Putamen (tissue), 1 donor: ENCODE measurements around the gene METTL25B.

Experiments used
- DNase-seq: peaks from one replicate; pipeline ENCODE4 v3.0.0-alpha.2; 2016; ENCODE audit warnings: low spot score

The METTL25B gene

GRCh38 chr1:156727926-156728598 lies at the start of gene METTL25B:
TSS of gene METTL25B (plus strand) at chr1:156728469. CDS start at chr1:156729105, 636 bp downstream.
- peak; percentile 82 for DNase-seq

DNA sequence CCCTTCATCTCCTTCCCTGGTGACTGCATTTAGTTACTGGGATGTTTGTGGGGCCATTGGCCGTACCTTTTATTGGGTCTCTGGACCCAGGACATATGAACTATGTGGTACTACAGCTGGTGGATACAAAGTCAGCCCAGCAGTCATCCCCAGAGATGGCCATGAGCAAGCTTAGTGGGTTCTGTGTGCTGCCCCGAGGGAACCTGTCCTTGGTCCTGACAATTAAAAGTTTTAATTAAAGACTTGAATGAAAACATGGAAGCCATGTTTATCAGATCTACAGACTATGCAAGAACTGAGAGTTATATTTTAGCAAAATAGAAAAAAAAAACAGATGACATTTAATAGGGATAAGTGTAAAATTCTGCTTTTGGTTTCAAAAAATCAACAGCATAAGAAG lies 48.2 kb upstream of the METTL25B start:
- no peak for DNase-seq

- DNase-seq, result no peak
Observed at GRCh38 chr1:156681196-156681960, 46.9 kb upstream of the METTL25B start.

- DNase-seq, result no peak
Observed at GRCh38 chr1:156682166-156682890, 45.9 kb upstream of the METTL25B start.

DNA sequence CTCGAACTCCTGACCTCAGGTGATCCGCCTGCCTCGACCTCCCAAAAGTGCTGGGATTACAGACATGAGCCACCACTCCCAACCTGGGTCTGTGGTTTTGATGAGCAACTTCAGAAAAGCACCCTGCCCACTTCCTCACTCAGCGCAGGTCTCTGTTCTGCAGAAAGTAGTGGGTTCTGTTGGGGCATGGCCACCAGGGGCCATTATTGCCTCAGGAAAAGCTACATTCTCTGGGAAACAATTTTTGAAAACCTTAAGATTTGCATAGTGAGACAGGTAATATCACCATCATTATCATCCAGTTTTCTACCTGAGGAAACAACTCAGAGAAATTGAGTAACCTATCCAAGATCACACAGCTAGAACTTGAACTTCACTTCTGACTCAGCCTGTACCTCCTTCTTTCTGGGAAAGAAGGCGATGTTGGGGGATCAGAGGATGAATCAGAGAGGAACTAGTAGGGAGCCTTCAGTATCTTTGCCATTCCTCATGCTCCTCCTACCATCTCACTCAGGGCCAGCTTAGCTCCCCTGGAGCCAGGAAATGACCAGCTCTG lies 44.0 kb upstream of the METTL25B start:
- DNase-seq, result no peak

DNA sequence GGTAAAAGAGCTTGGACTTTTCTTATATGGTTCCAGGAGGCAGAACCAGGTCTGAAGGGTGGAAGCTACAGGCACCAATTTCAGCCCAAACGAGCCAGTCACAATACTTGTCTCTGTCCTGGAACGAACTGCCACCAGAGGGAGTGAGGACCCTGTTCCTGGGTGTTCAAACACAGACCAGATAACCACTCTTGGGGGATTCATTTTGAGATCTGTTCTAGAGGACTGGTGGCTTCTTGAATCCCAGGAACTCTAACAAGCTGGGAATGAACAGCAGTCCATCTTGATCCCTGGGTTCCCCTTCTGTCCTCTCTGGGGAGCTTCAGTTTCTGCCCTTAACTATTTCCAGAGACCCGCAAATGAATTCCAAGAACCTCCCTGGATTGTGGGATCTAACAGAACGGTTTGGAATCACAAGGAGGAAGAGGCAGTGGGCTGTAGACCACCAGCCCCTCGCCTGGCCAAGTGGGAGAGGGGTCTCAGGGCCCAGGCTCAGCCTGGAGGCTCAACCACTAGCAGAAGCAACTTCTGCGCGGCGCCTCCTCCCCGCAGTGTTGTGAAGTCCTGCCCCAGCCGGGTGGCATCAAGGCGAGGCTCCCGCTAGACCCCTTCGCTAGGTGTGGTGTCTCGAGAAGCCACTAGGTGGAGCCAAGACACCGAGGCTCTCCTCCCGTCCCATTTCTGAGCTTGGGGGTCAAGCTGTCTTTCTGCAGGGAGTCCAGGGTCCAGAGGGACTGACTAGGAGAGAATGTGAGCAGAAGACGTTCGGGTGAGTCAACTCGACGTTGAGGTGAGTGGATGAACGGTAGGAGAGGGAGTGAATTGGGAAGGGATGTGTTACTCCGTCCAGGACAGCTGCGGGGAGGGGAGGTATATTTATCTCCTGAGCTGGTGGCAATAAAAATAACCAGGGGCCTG lies 39.0 kb upstream of the METTL25B start:
- peak; percentile 59 for DNase-seq

DNA sequence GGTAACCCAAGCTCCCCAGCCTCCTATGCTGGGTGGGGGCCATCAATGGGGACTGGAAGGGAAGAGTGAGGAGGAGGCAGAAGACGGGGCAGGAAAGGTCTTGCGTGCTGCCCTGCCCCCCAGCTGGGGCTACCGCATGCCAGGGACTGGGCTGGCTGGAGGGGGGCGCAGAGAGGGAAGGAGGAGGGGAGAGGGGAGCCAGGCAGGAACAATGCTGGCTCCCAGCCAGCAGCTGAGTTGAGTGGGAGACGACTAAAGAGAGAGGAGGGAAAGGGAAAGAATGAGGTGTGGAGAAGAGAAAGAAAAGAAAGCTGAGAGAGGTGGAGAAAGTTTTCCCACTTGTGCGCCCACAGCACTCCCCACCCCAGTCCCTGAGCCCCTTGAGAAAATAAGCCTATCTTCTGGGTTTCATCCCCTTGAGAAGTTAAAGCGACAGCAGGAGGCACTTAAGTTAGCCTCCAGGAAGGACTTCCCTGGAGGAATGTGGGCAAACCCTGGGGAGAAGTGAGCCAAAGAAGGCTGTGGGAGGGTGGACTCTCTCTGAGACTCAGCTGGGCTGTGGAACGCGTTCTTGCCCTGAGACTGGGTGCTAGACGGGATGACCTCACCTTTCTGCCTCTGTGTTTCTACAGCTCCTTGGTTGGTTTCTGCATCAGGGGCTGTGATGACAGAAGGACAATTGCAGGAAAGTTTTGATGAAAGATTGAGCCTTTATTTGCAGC lies 38.2 kb upstream of the METTL25B start:
- no peak for DNase-seq

GRCh38 chr1:156690675-156691036 lies 37.6 kb upstream of the METTL25B start:
- no peak for DNase-seq

DNA sequence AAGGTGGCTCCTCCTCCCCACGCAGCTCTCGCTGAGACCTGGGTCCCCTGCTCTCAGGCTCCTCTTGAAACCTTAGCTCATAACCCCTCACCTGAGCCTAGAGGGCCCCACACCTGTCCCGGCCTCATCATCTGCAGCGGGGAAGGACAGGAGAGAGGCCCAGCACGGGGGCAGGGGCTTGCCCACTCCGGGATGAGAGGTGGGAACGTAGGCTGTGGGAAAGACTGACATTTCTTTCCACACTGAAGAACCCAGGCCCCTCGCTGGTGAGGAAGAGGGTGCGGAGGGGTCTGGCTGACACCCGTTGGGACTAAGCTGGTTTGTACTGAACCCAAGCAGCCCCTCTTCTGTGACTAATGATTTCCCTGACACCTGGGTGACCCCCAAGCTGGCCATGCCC lies 37.1 kb upstream of the METTL25B start:
- no peak for DNase-seq

DNA sequence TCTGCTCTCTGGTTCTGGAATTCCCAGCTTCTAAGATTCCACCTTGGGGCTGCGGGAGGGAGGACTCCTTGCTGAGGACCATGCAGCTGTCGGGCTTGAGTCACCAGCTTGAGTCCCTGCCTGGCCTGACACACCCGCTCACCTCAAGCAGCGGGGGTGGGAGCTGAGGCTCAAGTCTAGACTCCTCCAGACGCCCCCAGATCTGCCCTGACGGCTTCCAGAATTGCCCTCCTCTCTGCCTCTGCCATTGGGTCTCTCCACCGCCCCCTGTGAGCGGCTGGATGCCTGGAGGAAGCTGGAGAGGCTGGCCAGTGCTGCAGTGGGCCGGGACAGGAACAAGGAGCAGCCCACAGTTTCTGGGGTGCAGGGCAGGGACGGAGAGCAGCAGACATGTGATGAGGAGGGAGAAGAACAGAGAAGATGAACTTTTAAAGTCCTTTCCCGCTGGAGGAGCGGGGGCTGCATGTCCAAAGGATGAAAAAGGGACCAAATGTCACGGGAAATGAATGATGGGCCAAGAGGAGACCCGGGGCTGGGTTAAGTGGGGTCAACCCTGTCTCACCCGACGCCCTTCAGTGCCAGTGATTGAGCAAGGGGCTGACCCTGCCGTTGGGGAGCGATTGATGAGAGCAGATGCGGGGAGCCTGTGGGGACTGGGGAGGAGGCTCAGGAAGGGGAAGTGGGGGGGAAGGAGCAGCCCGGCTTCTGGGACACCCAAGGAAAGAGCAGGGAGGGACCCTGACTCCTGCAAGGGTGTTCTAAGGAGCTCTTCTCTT lies 36.4 kb upstream of the METTL25B start:
- DNase-seq, result no peak

- DNase-seq, result no peak
Observed at GRCh38 chr1:156692441-156692924, 35.8 kb upstream of the METTL25B start.

GRCh38 chr1:156692925-156693847 lies 35.1 kb upstream of the METTL25B start:
- no peak for DNase-seq

- no peak for DNase-seq
Observed at GRCh38 chr1:156693848-156694689, 34.2 kb upstream of the METTL25B start.

- no peak for DNase-seq
Observed at GRCh38 chr1:156694690-156694962, 33.6 kb upstream of the METTL25B start.

GRCh38 chr1:156696755-156697154 lies 31.5 kb upstream of the METTL25B start:
- no peak for DNase-seq

- no peak for DNase-seq
Observed at GRCh38 chr1:156697481-156697880, 30.8 kb upstream of the METTL25B start.

- no peak for DNase-seq
Observed at GRCh38 chr1:156698995-156699394, 29.3 kb upstream of the METTL25B start.
